Measurements from ENCODE around the gene ZNF497.
"Not testable (repeated sequence)": the region's sequence is repeated elsewhere in the genome, so short reads cannot be mapped to it uniquely, and the experiment has no call there.

ZNF497 gene

DNA sequence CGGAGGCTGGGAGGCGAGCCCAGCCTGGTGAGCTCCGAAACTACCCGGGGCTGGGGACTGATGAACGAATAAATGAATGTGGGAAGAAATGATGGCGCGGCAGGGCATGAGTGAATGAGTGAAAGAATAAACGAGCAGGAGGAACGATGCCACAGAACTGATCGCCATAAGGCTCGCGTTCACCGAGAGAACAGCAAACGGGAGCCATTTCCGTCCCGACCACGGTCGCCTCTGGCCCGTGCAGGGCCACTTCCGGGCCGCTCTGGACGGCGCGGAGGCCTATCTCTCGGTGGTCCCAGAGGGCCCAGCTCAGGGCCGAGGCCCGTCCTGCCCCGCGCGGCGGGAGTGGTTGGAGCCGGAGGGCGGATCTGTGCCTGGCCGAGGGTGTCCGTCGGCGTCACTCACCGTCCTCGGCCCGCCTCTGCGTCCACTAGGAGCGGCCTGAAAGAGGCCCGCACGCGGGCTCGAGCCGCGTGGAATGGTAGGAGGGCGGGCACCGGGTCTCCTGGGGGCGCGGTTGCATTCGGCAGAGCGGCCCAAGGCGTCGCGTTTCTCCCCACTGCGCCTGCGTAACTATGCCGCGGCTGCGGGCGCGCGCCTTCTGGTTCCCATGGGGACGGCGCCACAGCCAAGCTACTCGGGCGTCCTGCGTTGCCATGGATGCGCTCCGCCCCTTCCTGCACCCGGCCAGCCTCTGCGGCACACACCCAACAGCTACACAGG is at the start of gene ZNF497:
Gene ZNF497, minus strand, starts transcription at position 480 of the 723 bp plus-strand sequence. CDS start 5,116 bp downstream, outside the sequence.
- DNase-seq (ENCODE audit: low read depth), result peak; percentile 94

DNA sequence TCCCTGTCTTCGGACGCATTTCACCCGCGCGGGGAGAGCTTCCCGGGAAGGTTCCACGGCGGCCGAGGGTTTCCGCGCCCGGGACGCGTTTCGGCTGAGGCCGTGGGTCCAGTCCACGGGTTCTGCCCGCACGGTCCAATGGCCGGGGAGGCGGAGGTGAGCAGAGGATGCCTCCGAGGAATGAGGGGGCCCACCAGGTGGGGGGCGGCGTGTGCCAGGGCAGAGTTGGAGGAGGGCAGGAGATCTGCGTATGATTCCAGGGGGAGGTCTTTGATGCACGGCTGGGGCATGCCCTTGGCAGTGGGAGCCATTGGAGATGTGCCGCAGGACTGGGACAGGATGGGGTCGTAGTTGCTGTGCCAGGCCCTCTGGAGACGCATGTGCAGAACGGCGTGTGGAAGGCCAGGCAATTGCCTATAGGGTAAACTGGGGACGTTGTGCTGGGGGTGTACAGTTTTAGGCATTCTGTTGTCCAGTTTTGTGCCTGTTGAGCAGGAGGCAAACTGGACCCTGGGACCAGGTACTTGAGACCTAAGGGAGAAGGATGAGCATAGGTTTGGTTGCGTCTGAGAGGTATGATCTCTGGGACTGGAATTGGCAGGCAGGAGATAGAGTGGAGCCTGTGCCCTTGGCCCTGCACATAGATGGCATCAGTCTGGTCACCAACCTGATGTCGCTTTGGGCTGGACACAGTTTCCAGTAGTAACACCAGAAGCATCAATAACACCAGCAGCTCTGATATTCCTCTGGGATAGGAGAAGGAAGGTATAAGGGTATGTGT is 46.6 kb upstream of the ZNF497 start:
- DNase-seq (ENCODE audit: low read depth), result no peak

DNA sequence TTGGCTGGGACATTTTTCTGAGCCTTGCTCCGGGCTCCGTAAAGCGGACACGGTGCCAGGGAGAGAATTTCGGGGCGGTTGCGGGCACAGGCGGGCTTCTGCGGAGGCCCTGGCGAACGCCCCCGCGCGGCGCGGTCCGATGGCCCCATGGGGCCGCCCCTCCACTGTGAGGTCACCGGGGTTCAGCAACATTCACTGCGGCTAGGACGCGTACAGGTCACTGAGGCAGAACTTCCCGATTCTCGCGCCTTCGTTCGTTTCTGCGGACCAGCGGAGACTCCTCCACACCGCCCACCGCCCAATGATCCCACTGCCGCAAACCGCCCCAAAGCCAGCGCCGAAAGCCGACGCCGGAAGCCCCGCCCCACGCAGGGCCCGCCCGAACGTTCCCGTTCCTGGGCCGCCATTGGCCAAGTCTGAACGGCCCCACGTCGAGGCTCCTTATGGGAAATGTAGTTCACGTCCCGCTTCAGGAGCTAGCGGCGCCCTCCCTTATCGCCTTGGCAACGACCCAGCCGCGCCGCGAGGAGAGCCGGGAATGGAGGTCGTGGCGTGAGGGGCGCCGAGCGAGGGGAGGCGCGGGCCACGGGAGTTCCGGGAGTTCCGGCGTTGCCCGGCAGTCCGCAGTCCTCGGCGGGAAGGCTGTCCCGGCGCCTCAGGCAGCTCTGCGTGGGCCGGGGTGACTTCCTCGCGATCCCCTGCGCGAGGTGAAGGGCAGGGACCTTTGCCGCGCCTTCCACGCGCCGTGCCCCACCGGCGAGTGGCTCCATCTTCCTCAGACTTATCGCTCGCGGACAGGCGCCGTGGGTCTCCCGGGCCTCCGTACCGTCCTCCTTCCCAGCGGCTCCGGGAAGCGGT is 45.8 kb upstream of the ZNF497 start, which contains the start of gene ZNF584:
Gene ZNF584, plus strand, starts transcription at position 498 of the 858 bp plus-strand sequence. CDS start 499 bp downstream, outside the sequence.
- DNase-seq (ENCODE audit: low read depth), result peak; percentile 90

DNA sequence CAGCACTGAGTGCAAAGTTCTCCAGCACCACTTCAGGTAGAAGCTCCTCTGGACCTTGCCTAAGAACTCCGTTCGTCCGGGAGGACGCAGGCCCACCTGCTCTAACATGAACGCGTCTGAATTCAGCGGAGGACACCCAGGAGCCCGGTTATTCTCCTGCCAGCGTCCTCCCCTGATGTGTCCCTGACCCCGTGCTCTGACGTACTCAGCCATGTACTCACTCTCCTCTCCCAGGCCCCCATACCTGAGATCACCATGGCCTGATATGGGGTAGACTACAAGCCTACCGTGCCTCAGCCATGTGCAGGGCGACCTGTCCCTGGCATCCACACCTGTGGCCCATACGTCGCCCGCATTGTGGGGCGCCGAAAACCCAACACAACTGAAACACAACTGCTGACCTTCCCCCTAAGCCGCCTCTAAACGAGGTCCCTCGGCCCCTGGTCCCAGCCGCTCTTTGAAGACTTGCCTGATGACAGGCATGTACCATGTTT is 45.2 kb upstream of the ZNF497 start:
- no peak for DNase-seq (ENCODE audit: low read depth)

DNA sequence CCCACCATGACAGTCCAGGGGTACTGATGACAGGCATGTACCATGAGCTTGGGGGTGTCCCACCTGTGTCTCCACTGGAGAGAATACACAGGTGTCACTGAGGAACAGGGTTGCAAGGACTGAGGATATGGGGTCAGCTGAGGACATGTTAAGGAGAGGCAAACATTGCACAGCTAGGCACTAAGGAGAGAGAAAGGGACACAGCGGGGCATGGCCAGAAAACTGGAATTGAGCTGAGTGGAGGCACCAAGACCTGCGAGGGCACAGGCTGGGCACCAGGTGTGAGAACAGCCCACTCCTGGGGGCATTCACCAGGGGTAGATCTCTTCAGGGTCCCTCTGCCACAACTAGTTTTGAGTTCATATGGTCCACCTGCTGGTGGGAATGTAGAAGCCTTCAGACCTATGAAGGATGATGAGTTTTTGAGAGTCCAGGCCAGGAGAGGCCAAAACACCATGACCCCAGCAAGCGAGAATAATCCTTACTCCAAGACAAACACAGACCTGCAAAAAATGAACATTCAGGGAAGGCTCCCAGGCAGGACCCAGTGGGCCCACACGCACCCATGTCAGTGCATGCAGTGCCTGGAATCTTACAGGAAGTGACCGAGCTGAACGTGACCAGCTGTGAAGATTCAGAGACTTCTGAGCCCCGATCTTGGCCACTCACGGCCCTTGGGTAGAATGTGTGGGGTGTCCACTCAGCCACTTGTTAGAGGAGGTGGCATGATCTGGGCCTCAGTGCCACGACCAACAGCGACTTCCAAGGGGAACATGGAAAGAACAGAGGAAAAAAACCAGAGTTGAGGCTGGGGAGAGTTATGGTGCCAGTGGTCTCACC is 44.5 kb upstream of the ZNF497 start:
- no peak for DNase-seq (ENCODE audit: low read depth)

DNA sequence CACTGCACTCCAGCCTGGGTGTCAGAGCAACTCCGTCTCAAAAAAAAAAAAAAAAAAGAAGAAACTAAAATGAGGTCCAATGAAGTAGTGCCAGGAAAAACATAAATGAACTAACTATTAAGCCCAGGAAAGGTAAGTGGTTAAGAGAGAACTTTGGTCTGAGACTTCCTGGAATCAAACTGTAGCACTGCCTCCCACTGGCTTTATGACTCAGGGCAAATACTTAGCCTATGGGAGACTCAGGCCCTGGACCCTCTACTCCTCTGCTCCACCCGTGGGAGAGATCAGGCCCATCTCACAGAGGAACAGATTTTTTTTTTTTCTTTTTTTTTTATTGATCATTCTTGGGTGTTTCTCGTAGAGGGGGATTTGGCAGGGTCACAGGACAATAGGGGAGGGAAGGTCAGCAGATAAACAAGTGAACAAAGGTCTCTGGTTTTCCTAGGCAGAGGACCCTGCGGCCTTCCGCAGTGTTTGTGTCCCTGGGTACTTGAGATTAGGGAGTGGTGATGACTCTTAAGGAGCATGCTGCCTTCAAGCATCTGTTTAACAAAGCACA is 41.4 kb upstream of the ZNF497 start:
- DNase-seq (ENCODE audit: low read depth), result not testable (repeated sequence)

DNA sequence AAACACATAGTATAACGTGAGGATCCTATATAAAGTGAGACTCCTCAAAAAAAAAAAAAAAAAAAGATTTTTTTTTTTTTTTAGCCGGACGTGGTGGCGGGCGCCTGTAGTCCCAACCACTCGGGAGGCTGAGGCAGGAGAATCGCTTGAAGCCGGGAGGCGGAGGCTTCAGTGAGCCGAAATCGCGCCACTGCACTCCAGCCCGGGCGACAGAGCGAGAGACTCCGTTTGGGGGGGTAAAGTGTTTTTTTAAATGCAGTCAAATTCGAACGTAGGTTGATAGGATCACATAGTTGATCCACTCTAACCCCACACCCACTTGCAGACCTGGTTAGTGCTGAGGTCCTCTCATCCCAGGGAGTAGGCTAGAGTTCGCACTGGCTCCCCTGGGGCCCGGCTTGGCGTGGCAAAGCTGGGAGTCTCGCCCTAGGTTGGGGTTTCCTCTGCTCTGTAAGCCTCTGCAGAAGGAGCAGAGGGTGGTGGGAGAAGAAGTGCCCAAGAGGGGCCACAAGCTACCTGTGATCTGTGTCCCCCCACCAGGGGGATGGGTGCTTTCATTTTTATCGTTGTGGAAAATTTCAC is 39.4 kb upstream of the ZNF497 start:
- no peak for DNase-seq (ENCODE audit: low read depth)

DNA sequence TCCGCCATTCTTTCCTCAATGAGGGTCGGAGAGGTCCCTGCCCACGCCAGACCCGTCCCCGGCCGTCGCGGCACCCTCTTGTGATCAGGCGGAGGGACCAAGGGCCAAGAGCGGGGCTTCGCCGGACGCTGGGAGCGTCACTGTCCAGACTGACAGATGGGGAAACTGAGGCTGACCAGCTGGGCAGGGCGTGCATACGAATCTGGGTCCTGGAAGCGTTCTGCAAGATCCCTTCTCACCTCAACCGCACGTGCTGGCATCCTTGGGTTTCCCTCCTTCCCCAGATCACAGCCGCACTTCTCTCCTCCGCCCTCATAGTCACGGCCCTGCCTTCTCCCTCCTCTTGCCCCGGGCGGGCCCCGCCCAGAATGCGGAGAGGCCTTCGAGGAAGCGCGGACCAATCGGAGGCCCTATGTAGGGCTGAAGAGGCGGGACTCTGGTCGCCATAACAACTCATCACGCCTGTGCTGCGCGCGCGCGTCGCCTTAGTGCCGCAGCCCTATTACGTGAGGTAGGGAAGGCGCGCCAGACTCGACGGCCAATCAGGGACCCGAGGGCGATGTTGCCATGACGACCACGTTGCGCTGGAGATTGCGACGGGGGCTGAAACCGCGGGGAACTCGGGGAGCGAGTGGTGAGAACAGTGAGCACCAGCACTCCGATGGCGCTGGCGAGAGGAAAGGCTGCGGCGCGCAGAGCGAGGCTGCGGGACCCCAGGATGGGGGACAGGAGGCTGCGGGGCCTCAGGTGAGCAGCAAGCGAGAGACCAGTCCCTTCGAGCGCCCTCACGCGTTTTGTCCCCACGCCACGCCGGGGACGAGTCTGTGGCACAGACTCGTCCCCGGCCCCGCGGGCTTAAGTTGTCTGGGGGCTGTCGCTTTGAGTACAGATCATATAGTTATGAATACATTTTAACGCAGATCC is 38.6 kb upstream of the ZNF497 start:
- peak; percentile 99 for DNase-seq (ENCODE audit: low read depth)

DNA sequence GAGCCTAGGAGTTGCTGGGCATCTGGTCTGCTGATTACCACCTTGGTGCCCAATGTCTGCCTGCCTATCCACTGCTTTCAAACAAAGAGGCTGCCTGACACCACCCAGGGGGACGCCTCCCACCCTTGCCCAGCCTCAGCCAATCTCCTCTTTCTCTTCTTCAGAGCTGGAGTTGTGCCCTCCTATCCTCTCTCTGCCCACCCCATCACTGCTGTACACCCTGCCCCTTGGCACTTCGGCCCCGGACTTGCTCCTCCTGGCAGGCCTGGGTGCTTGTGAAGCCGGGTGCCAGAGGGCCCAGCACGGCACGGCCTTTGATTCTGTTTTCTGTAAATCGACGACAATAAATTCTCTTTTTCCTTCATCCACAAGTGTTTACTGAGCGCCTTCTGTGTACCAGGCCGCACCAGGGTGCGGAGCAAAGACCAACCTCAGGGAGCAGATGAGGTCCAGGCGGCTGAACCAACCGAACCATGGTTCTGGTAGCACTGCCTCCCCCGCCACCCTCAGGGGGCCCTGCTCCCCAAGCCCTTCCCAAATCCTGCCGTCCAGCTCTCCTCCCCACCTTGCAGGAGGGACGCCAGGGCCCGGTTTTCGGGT is 37.9 kb upstream of the ZNF497 start:
- DNase-seq (ENCODE audit: low read depth), result no peak

DNA sequence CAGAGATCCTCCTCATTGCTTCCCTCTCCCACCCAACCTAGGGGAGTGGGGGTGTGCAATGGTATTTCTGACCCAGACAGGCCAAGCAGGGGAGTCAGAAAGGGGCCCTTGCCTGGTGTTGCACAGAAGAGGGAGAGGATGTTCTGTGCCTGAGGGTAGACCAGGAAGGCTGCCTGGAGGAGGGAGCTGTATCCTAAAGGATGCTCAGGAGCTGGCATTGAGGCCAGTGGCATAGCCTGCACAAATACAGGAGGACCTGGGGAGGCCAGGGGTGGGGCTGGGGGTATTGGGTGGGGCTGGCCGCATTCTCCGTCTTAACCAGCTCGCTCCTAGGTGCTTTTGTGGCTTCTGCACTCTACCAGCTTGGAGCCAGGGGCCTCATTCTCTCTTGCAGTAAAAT is 37.4 kb upstream of the ZNF497 start:
- DNase-seq (ENCODE audit: low read depth), result no peak

DNA sequence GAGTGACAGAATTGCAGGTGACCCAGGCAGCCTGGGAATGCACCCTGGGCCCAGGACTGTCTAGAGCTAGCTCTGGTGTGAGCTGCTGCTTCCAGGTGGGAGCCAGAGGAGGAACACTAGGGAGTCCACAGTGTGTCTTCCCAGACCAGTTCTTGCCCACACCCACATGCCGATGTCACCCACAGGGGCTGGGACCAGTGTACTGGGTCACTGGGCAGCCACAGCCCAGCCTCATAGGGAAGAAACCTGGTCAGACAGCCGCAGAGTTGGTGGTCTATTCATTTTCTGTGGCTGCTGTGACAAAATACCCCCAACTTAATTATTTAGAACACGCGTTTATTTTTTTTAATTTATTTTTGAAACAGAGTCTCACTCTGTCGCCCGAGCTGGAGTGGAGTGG is 36.0 kb upstream of the ZNF497 start:
- no peak for DNase-seq (ENCODE audit: low read depth)

DNA sequence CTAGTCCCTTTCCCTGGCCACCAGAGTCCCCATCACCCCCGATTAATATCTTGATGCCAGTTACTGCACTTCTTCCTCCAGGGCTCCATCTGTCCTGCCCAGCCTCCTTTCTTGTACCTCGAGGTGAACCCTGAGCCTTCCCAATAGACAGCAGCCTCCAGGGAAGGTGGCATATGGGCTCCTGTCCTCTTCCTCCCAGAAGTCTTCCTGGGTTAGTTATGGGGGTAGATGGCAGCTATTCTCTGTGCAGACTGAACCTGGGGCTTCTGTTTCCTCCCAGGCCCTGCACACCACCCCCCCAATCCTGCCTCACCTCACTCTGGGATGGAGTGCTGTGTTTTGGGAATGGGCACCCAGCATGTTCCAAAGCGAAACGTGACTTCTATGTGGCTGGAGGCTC is 35.5 kb upstream of the ZNF497 start:
- no peak for DNase-seq (ENCODE audit: low read depth)

DNA sequence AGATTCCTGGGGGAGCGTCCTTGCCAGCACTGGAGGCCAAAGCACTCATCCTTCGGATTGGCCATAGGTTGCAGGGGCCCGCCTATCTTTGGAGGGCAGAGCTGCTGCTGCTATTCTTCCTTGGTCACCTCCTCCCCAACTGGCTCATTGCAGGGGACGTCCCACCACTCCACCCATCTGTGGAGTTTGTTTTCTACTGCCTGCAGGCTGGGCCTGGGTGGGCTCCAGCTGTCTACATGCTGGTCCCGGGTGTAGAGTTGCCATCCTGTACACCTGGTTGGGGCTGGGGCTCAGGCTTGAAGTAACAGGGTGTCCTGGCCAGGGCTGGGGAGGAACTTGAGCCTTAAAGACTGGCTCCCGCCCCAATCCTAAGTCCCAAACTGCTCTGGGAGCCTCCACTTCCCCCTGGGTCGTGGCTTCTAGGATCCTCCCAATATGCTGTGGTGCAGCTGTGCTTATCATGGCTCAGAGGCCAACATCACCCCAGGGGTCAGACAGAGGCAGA is 35.0 kb upstream of the ZNF497 start:
- DNase-seq (ENCODE audit: low read depth), result no peak

DNA sequence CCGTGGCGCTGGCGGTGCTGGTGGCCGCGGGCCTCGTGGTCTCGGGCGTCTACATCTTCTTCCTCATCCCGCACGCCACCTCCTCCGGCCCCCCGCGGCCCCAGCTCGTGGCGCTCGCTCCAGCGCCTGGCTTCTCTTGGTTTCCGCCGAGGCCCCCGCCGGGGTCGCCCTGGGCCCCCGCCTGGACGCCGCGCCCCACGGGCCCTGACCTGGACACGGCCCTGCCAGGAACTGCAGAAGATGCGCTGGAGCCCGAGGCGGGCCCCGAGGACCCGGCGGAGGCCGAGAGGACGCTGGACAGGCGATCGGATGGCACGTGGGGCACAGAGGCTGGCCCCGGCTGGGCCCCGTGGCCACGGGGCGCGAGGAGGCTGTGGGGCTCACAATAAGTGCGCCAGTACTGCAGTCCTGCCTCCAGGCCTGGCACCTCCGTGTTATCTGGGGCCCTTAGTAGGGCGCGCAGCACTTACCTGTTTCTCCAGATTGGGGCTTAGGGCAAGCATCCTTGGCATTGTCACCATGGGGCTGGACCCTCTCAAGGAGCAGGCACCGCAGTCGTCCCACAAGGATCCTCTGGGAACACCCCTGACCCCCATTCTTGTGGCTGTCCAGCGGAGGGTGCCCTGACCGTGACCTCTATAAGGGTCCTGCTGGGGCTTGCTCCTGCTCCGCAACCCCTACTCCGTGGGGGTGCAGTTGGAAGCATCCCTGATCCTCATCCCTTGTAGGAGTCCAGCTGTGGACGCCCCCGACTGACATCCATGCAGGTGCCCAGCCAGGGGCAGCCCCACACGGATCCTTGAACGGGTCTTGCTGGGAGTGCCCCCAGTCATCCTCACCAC is 34.4 kb upstream of the ZNF497 start:
- no peak for DNase-seq (ENCODE audit: low read depth)

DNA sequence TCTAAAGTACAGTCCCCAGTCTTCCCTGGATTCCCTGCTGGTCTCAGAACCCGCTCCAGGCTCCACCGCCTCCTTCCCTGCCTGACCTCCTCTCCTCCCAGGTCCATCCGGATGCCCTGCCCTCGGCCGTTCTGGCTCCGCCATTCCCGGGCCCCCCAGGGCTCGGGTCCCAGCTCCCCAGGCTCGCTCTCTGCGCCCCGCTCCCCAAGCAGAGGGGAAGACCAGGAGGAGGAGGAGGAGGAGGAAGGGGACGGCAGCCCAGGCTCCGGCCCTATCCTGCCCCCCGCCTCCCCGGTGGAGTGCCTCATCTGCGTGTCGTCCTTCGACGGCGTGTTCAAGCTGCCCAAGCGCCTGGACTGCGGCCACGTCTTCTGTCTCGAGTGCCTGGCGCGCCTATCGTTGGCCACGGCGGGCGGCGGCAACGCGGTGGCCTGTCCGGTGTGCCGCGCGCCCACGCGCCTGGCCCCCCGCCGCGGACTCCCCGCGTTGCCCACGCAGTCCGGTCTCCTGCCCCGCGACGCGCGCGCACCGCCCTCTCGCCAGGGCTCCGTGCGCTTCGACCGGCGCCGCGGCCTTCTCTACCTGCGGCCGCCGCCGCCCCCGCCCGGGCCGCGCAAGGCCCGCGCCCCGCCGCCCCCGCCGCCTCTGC is 33.6 kb upstream of the ZNF497 start:
- DNase-seq (ENCODE audit: low read depth), result no peak

DNA sequence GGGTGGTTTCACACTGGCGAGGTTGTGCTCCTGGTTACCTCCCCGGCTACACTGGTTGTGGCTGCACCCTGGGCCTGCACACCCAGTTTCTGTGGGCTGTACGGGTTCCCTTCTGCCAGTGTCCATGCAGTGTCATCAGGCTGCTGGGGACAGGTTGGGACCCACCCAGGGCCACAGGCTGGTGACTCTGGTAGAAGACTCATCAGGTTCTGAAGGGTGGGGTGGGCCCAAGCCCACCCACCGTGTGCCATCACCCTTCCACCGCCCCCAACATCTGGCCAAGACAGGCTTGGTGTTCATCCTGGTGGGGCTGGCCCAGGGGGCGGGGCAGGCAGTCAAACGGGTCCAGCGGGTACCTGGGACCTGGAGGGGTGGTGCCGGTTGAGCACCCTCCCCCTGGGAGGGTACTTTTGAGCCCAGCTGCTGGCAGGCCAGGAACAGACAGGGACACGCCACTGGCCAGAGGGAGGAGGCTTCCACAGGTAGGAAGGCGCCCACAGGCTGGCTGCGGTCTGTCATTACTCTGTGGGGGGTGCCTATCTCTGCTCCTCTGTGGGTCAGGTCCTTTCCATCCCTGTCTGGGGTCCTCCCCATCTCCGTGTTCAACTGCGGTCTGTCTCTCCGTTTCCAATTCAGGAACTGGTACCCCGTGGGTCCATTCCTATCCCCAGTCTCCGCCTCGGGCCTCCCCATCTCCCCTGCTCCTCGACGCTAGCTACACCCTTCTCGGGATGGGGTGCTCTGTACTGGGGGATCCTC is 32.8 kb upstream of the ZNF497 start, which contains the start of gene RNF225:
Gene RNF225, plus strand, starts transcription at position 437 of the 759 bp plus-strand sequence. CDS start 434 bp downstream, outside the sequence.
- no peak for DNase-seq (ENCODE audit: low read depth)
